Astrocyte of the spinal cord (primary cell): ENCODE data around the gene HECTD3.

Experiments
- DNase-seq: peaks from one replicate; pipeline ENCODE4 v3.0.0; 2011; ENCODE audit warnings: low read depth, low spot score
- H3K4me3 ChIP-seq: 2 replicates; pipeline ENCODE4 v1.5.1; 2011; ENCODE audit warnings: low read depth, mild to moderate bottlenecking, low read length, moderate library complexity
- CTCF ChIP-seq: IDR thresholded peaks from 2 replicates; pipeline ENCODE4 v1.5.1; 2012; ENCODE audit warnings: low read depth, mild to moderate bottlenecking, low read length, inconsistent platforms
- in situ Hi-C: cut with HindIII; loops from 2 replicates; pipeline ENCODE4 v1.10.0; 2017; ENCODE audit warnings: low sequenced_read_pairs

Gene HECTD3

GRCh38 chr1:45010855-45011811 is at the start of gene HECTD3:
HECTD3 (minus strand) TSS chr1:45011324; CDS start chr1:45011257, 67 bp downstream.
- no peak for TF ChIP-seq CTCF
- H3K4me3 ChIP-seq: peak within 1 kb of the TSS; percentile 88
- peak; percentile 77 for DNase-seq
- in situ Hi-C loops: no loop called here

GRCh38 chr1:45059829-45060228 is 48.7 kb upstream of the HECTD3 start:
- in situ Hi-C loops: no loop called here
- no peak for DNase-seq
- H3K4me3 ChIP-seq: no peak overlapping the region
- no peak for TF ChIP-seq CTCF

GRCh38 chr1:45057542-45057941 is 46.4 kb upstream of the HECTD3 start:
- no peak overlapping the region for H3K4me3 ChIP-seq
- in situ Hi-C loops: no loop called here
- no peak for TF ChIP-seq CTCF
- DNase-seq: no peak

GRCh38 chr1:45051005-45051772 is 40.1 kb upstream of the HECTD3 start:
- in situ Hi-C loops: no loop called here
- no peak overlapping the region for H3K4me3 ChIP-seq
- TF ChIP-seq CTCF: no peak
- DNase-seq: no peak

- H3K4me3 ChIP-seq: no peak overlapping the region
- no peak for DNase-seq
- no peak for TF ChIP-seq CTCF
- in situ Hi-C loops: no loop called here
Measured at GRCh38 chr1:45047032-45047431, 35.9 kb upstream of the HECTD3 start.

GRCh38 chr1:45044916-45045315 is 33.8 kb upstream of the HECTD3 start:
- no peak overlapping the region for H3K4me3 ChIP-seq
- TF ChIP-seq CTCF: no peak
- in situ Hi-C loops: no loop called here
- no peak for DNase-seq
